Astrocyte (in vitro differentiated cells and primary cell): ENCODE measurements around the gene PCDHGB6. TPM values are rescaled to one million over a fixed set of nuclear protein-coding genes. Genes with fewer than 3 reads are reported as not detected.

Experiments used
- DNase-seq: peaks from one replicate; pipeline ENCODE4 v3.0.0-alpha.2; 2010; ENCODE audit warnings: low read depth
- FAIRE-seq: peaks from 2 replicates; lab custom pipeline; 2011; peaks lifted over from hg19 to GRCh38; lab: Jason Lieb, UNC
- H2AFZ ChIP-seq: 2 replicates; pipeline ENCODE4 v1.6.0; 2012; ENCODE audit warnings: low read depth, low read length, inconsistent platforms
- H3K27ac ChIP-seq: 2 replicates; pipeline ENCODE4 v1.5.1; 2011; ENCODE audit warnings: low read depth, low read length, inconsistent platforms
- H3K27me3 ChIP-seq: 2 replicates; pipeline ENCODE4 v1.6.0; 2011; ENCODE audit warnings: low read length, inconsistent platforms; ENCODE audit not compliant: insufficient read depth
- H3K36me3 ChIP-seq: 2 replicates; pipeline ENCODE4 v1.5.1; 2011; ENCODE audit warnings: low read length, inconsistent platforms; ENCODE audit not compliant: insufficient read depth
- H3K4me1 ChIP-seq: 2 replicates; pipeline ENCODE4 v1.5.1; 2011; ENCODE audit warnings: low read length, inconsistent platforms; ENCODE audit not compliant: insufficient read depth
- H3K4me2 ChIP-seq: 2 replicates; pipeline ENCODE4 v1.6.0; 2012; ENCODE audit warnings: low read length, inconsistent platforms
- H3K4me3 ChIP-seq: 2 replicates; pipeline ENCODE4 v1.5.1; 2011; ENCODE audit warnings: low read depth, mild to moderate bottlenecking, low read length, inconsistent platforms; ENCODE audit not compliant: insufficient read depth
- H3K79me2 ChIP-seq: 2 replicates; pipeline ENCODE4 v1.6.0; 2012; ENCODE audit warnings: mild to moderate bottlenecking, low read length, inconsistent platforms; ENCODE audit not compliant: insufficient read depth
- H3K9ac ChIP-seq: 2 replicates; pipeline ENCODE4 v1.6.0; 2012; ENCODE audit warnings: mild to moderate bottlenecking, low read length, inconsistent platforms
- H3K9me3 ChIP-seq: 2 replicates; pipeline ENCODE4 v1.5.1; 2012; ENCODE audit warnings: low read depth, mild to moderate bottlenecking, low read length, inconsistent platforms; ENCODE audit not compliant: insufficient read depth
- H4K20me1 ChIP-seq: 2 replicates; pipeline ENCODE4 v1.6.0; 2012; ENCODE audit warnings: low read length, inconsistent platforms; ENCODE audit not compliant: insufficient read depth
- H3K27ac Mint-ChIP-seq: one replicate; pipeline ENCODE4 v1.8.0; 2021; ENCODE audit warnings: mild to moderate bottlenecking, mixed read lengths; ENCODE audit not compliant: unreplicated experiment
- H3K27me3 Mint-ChIP-seq: one replicate; pipeline ENCODE4 v1.8.0; 2021; ENCODE audit warnings: low read depth, mixed read lengths; ENCODE audit not compliant: unreplicated experiment
- H3K36me3 Mint-ChIP-seq: one replicate; pipeline ENCODE4 v1.8.0; 2021; ENCODE audit warnings: low read depth, mixed read lengths; ENCODE audit not compliant: unreplicated experiment
- H3K4me1 Mint-ChIP-seq: one replicate; pipeline ENCODE4 v1.8.0; 2021; ENCODE audit warnings: low read depth, mixed read lengths; ENCODE audit not compliant: unreplicated experiment
- H3K4me3 Mint-ChIP-seq: one replicate; pipeline ENCODE4 v1.8.0; 2021; ENCODE audit warnings: mild to moderate bottlenecking, moderate library complexity, mixed read lengths; ENCODE audit not compliant: unreplicated experiment
- H3K9me3 Mint-ChIP-seq: one replicate; pipeline ENCODE4 v1.8.0; 2021; ENCODE audit warnings: mild to moderate bottlenecking, mixed read lengths; ENCODE audit not compliant: unreplicated experiment
- CTCF ChIP-seq: IDR thresholded peaks from 2 replicates; pipeline ENCODE4 v1.5.1; 2011; ENCODE audit warnings: low read depth, mild to moderate bottlenecking, inconsistent platforms, low read length, moderate library complexity; ENCODE audit not compliant: insufficient read depth
- EZH2 ChIP-seq: IDR thresholded peaks from 2 replicates; pipeline ENCODE4 v1.6.1; 2012; ENCODE audit warnings: mild to moderate bottlenecking, low read length, inconsistent platforms; ENCODE audit not compliant: insufficient read depth
- total RNA-seq: library from RNA; stranded (reverse); gene quantifications from 2 replicates; pipeline ENCODE4 v1.2.1, GENCODE V29; 2021

Gene PCDHGB6
- total RNA-seq, 1 donor from 2014 or later = 18.4 TPM

GRCh38 chr5:141402553-141403243 lies 5.1 kb upstream of the PCDHGB6 start, which contains the start of gene PCDHGA9:
TSS of gene PCDHGA9 (plus strand) at chr5:141402778. CDS start at chr5:141402953, 175 bp downstream.
- Histone ChIP-seq H3K27ac (no peak within 1 kb of the TSS), H3K9ac (peak within 1 kb of the TSS; percentile 2), H2AFZ (peak within 1 kb of the TSS; percentile 13), H3K36me3 (no peaks in the 10 kb centered on the region), H3K4me1 (no peaks in the 10 kb centered on the region), H3K4me2 (peak within 1 kb of the TSS; percentile 75), H3K27me3 (no peaks in the 10 kb centered on the region), H3K9me3 (peaks cover 46% of the 10 kb centered on the region), H3K4me3 (peak within 1 kb of the TSS; percentile 41), H4K20me1 (no peaks in the 10 kb centered on the region), H3K79me2 (peaks cover 9% of the 10 kb centered on the region)
- H3K27me3 Mint-ChIP-seq = no peaks in the 10 kb centered on the region
- no peak for FAIRE-seq
- peaks cover 18% of the 10 kb centered on the region for H3K9me3 Mint-ChIP-seq
- H3K27ac Mint-ChIP-seq = no peak within 1 kb of the TSS
- H3K4me3 Mint-ChIP-seq = no peak within 1 kb of the TSS
- H3K4me1 Mint-ChIP-seq = no peaks in the 10 kb centered on the region
- no peak for DNase-seq
- TF ChIP-seq CTCF (peak; percentile 32), EZH2 (no peak)
- peaks cover 15% of the 10 kb centered on the region for H3K36me3 Mint-ChIP-seq

- Histone ChIP-seq H3K4me1 (no peaks in the 10 kb centered on the region), H3K9me3 (peaks cover 50% of the 10 kb centered on the region), H3K9ac (no peak overlapping the region), H4K20me1 (no peaks in the 10 kb centered on the region), H2AFZ (peak overlapping the region; percentile 13), H3K4me2 (peak overlapping the region; percentile 75), H3K4me3 (no peak overlapping the region), H3K27me3 (no peaks in the 10 kb centered on the region), H3K27ac (no peak overlapping the region), H3K79me2 (peaks cover 9% of the 10 kb centered on the region), H3K36me3 (no peaks in the 10 kb centered on the region)
- H3K4me3 Mint-ChIP-seq = no peak overlapping the region
- H3K27ac Mint-ChIP-seq = no peak overlapping the region
- no peaks in the 10 kb centered on the region for H3K27me3 Mint-ChIP-seq
- H3K4me1 Mint-ChIP-seq = no peaks in the 10 kb centered on the region
- peaks cover 15% of the 10 kb centered on the region for H3K36me3 Mint-ChIP-seq
- TF ChIP-seq EZH2 (no peak), CTCF (no peak)
- DNase-seq = no peak
- peaks cover 20% of the 10 kb centered on the region for H3K9me3 Mint-ChIP-seq
- no peak for FAIRE-seq
Observed at GRCh38 chr5:141403387-141403786, 4.4 kb upstream of the PCDHGB6 start.
